Activated naive CD4-positive, alpha-beta T cell treated with anti-CD3 and anti-CD28 coated beads, Interleukin-2, amount 50 U/mL, for 72 hours (primary cell): ENCODE measurements around the gene KIF26B. TPM values are rescaled to one million over a fixed set of nuclear protein-coding genes. Genes with fewer than 3 reads are reported as not detected.

Experiments used
- ATAC-seq, 2 donors: fragments of 150-1000 bp; cut with Tn5 transposase; 2 replicates each; pipeline ENCODE4 v1.10.0; 2021; ENCODE audit warnings: mild to moderate bottlenecking in 2 of 2, moderate library complexity in 2 of 2
- DNase-seq, 2 donors: peaks; one replicate each; pipeline ENCODE4 v3.0.0; 2021 to 2022; ENCODE audit warnings: low spot score in 2 of 2
- H3K27ac Mint-ChIP-seq, 2 donors: one replicate each; pipeline ENCODE4 v1.8.0; 2022; ENCODE audit warnings: mild to moderate bottlenecking in 2 of 2, mixed read lengths in 2 of 2
- H3K36me3 Mint-ChIP-seq, 2 donors: one replicate each; pipeline ENCODE4 v1.8.0; 2022; ENCODE audit warnings: mixed read lengths in 2 of 2
- H3K9me3 Mint-ChIP-seq, 2 donors: one replicate each; pipeline ENCODE4 v1.8.0; 2022; ENCODE audit warnings: mixed read lengths in 2 of 2
- total RNA-seq, 2 donors: library from RNA; stranded (reverse); gene quantifications; one replicate each; pipeline ENCODE4 v1.2.3, GENCODE V29; 2022

Gene KIF26B
- total RNA-seq, 2 donors from 2014 or later = 0.16 to 0.25 TPM

GRCh38 chr1:245232931-245233330 lies 78.1 kb downstream of the KIF26B start:
- Mint-ChIP-seq H3K9me3 (no peaks in the 10 kb centered on the region), H3K27ac (no peak overlapping the region), H3K36me3 (no peaks in the 10 kb centered on the region)
- ATAC-seq (no peak), DNase-seq (no peak)

- no peak overlapping the region for H3K27ac Mint-ChIP-seq
- H3K9me3 Mint-ChIP-seq = no peaks in the 10 kb centered on the region
- no peaks in the 10 kb centered on the region for H3K36me3 Mint-ChIP-seq
- no peak for DNase-seq
- no peak for ATAC-seq
Observed at GRCh38 chr1:245234217-245235081, 79.7 kb downstream of the KIF26B start.

GRCh38 chr1:245235156-245235555 lies 80.4 kb downstream of the KIF26B start:
- Mint-ChIP-seq H3K36me3 (no peaks in the 10 kb centered on the region), H3K27ac (no peak overlapping the region), H3K9me3 (no peaks in the 10 kb centered on the region)
- no peak for DNase-seq
- no peak for ATAC-seq

DNA sequence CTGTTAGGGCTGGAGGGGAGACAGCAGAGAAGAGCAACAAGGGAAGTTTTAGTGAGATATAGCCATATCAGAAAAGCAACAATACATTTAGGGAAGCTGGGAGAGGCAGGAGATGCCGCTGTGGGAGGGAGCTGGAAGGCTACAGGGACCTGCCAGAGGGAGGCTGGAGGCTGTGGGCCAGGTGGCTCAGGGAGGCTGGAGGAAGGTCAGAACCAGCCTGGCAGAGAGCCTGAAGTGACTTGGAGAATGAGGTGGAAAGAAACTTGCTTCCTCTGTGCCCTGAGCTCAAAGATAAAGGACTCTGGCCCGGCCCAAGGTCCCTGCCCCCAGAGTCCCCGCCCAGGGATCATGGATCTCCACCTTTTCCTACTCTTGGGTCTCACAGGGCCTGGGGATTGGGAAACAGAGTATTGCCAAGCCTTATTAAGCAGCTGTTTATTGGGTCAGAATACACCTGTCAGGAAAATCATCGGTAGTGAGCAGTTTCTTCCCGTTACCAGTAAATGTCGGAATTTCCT lies 85.9 kb downstream of the KIF26B start:
- H3K36me3 Mint-ChIP-seq = no peaks in the 10 kb centered on the region
- no peaks in the 10 kb centered on the region for H3K9me3 Mint-ChIP-seq
- DNase-seq = no peak
- no peak for ATAC-seq
- peak overlapping the region in 1 of 2 donors; percentile 57 for H3K27ac Mint-ChIP-seq

GRCh38 chr1:245241526-245242130 lies 86.8 kb downstream of the KIF26B start:
- no peaks in the 10 kb centered on the region for H3K9me3 Mint-ChIP-seq

GRCh38 chr1:245242989-245243388 lies 88.2 kb downstream of the KIF26B start:
- H3K36me3 Mint-ChIP-seq = no peaks in the 10 kb centered on the region
- no peak overlapping the region for H3K27ac Mint-ChIP-seq
- DNase-seq = no peak

More at GRCh38 chr1:245241526-245242130, 86.8 kb downstream of the KIF26B start:
- no peak for DNase-seq
- no peak overlapping the region for H3K27ac Mint-ChIP-seq
- no peak for ATAC-seq
- H3K36me3 Mint-ChIP-seq = no peaks in the 10 kb centered on the region

DNA sequence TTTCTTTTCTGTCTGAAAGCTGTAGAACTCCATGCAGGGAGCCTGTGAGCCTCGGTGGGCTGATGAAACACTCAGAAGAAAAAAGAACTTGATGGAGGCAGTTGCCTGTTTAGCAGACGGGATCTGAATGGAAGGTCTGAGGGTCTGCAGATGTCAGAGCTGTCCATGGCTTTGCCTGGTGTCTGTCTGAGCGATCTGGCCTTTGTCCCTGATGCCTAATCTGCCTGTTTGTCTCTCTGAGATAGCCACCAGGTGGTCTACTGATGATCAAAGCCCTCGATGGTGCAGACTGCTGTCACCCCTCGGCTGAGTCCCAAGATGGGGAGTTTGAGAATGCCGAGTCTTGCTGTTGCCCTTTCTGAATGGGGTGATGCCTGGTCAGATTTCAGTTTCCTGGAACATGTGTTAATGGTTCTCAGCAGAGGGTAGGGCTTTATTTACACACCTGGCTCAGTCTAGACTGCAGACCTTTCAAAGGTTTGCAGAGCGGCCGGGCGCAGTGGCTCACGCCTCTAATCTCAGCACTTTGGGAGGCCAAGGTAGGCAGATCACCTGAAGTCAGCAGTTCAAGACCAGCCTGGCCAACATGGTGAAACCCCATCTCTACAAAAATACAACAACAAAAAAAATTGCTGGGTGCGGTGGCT lies 90.4 kb downstream of the KIF26B start:
- no peak for DNase-seq
- Mint-ChIP-seq H3K9me3 (no peaks in the 10 kb centered on the region), H3K36me3 (no peaks in the 10 kb centered on the region), H3K27ac (no peak overlapping the region)
- ATAC-seq = no peak

More at GRCh38 chr1:245242989-245243388, 88.2 kb downstream of the KIF26B start:
- ATAC-seq = no peak
- no peaks in the 10 kb centered on the region for H3K9me3 Mint-ChIP-seq

- no peaks in the 10 kb centered on the region for H3K36me3 Mint-ChIP-seq
- no peak for ATAC-seq
- no peak for DNase-seq
- H3K9me3 Mint-ChIP-seq = no peaks in the 10 kb centered on the region
- H3K27ac Mint-ChIP-seq = no peak overlapping the region
Observed at GRCh38 chr1:245246433-245246832, 91.6 kb downstream of the KIF26B start.

GRCh38 chr1:245247356-245247755 lies 92.6 kb downstream of the KIF26B start:
- no peaks in the 10 kb centered on the region for H3K36me3 Mint-ChIP-seq
- DNase-seq (no peak), ATAC-seq (no peak)
- H3K27ac Mint-ChIP-seq = no peak overlapping the region
- no peaks in the 10 kb centered on the region for H3K9me3 Mint-ChIP-seq

- Mint-ChIP-seq H3K9me3 (no peaks in the 10 kb centered on the region), H3K36me3 (no peaks in the 10 kb centered on the region), H3K27ac (no peak overlapping the region)
- no peak for ATAC-seq
- DNase-seq = no peak
Observed at GRCh38 chr1:245247801-245248200, 93.0 kb downstream of the KIF26B start.

GRCh38 chr1:245248231-245248731 lies 93.5 kb downstream of the KIF26B start:
- Mint-ChIP-seq H3K27ac (no peak overlapping the region), H3K9me3 (no peaks in the 10 kb centered on the region), H3K36me3 (no peaks in the 10 kb centered on the region)
- no peak for ATAC-seq
- DNase-seq = no peak

DNA sequence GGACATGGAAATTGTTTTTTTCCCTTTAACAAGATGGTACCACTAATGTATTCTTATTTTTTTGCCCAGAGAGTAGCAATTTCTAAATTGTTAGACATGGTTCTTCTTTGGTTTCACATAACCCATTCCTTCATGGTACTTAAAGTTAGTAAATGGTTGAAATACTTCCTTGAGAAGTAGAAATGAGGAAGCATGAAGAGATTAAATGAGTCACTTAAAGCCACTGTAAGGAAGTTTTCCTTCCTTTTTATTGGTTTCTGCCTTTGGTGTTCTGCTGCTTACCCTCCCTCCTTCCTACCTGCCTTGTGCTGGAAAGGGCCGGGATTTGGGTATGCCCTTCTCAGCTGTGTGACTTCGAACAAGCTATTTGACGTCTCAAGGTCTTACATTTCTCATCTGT lies 101.0 kb downstream of the KIF26B start:
- ATAC-seq = no peak
- H3K36me3 Mint-ChIP-seq = no peaks in the 10 kb centered on the region
- DNase-seq = no peak
- no peak overlapping the region for H3K27ac Mint-ChIP-seq
- no peaks in the 10 kb centered on the region for H3K9me3 Mint-ChIP-seq

- no peaks in the 10 kb centered on the region for H3K36me3 Mint-ChIP-seq
- no peak for DNase-seq
- H3K9me3 Mint-ChIP-seq = no peaks in the 10 kb centered on the region
- ATAC-seq = no peak
- H3K27ac Mint-ChIP-seq = no peak overlapping the region
Observed at GRCh38 chr1:245256528-245256927, 101.7 kb downstream of the KIF26B start.

- no peaks in the 10 kb centered on the region for H3K9me3 Mint-ChIP-seq
- no peak for ATAC-seq
- H3K36me3 Mint-ChIP-seq = no peaks in the 10 kb centered on the region
- no peak for DNase-seq
- no peak overlapping the region for H3K27ac Mint-ChIP-seq
Observed at GRCh38 chr1:245258271-245258920, 103.6 kb downstream of the KIF26B start.

GRCh38 chr1:245260110-245260882 lies 105.5 kb downstream of the KIF26B start:
- DNase-seq (no peak), ATAC-seq (no peak)
- Mint-ChIP-seq H3K27ac (no peak overlapping the region), H3K36me3 (no peaks in the 10 kb centered on the region), H3K9me3 (no peaks in the 10 kb centered on the region)

- Mint-ChIP-seq H3K9me3 (no peaks in the 10 kb centered on the region), H3K36me3 (no peaks in the 10 kb centered on the region), H3K27ac (no peak overlapping the region)
- no peak for ATAC-seq
- DNase-seq = no peak
Observed at GRCh38 chr1:245260883-245261282, 106.1 kb downstream of the KIF26B start.
